ENCODE results near the gene TECR.
A peak's percentile ranks its signal among the peaks of the same experiment; 100 is the strongest.
"Not testable (repeated sequence)": the region's sequence is repeated elsewhere in the genome, so short reads cannot be mapped to it uniquely, and the experiment has no call there.

TECR gene

DNA sequence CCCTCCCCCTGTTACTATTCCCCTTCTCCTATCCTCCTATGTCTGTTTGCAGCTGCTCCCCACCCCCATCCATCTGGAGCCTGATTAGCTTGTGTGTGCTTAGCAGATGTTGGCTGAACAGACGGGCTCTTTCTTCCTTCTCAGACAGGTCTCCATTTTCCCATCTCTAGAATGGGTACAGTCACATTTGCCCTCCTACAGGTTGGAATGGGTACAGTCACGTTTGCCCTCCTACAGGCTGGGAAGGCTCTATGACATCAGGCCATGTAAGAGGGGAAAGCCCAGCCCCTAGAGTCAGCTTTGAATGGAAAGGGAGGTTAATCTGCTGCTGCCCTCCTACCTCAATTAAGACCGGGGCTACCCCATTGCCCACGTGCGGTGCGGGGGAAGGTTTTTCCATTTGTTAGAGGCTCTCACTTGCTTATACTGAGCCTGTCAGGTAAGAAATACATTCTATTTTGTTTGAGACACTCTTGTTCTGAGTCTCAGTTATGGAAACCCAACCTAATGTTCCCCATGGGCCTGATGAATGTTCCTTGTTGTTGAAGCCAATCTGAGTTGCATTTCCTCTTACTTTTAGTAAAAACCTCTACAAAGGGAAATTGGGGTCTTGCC is 51.3 kb downstream of the TECR start:
- no peak overlapping the region for H3K4me3 ChIP-seq (ENCODE audit: low read depth, low read length)
- TF ChIP-seq, protein P1, sequence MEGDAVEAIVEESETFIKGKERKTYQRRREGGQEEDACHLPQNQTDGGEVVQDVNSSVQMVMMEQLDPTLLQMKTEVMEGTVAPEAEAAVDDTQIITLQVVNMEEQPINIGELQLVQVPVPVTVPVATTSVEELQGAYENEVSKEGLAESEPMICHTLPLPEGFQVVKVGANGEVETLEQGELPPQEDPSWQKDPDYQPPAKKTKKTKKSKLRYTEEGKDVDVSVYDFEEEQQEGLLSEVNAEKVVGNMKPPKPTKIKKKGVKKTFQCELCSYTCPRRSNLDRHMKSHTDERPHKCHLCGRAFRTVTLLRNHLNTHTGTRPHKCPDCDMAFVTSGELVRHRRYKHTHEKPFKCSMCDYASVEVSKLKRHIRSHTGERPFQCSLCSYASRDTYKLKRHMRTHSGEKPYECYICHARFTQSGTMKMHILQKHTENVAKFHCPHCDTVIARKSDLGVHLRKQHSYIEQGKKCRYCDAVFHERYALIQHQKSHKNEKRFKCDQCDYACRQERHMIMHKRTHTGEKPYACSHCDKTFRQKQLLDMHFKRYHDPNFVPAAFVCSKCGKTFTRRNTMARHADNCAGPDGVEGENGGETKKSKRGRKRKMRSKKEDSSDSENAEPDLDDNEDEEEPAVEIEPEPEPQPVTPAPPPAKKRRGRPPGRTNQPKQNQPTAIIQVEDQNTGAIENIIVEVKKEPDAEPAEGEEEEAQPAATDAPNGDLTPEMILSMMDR (conservative IDR thresholded peaks at IDR 0.05; ENCODE audit: low read depth, low read length) = peak; percentile 5
- DNase-seq (ENCODE audit: low read depth) = no peak

GRCh38 chr19:14582894-14583340 is 53.5 kb downstream of the TECR start, which contains the start of gene CLEC17A:
TSS of gene CLEC17A (plus strand) at chr19:14583084. CDS start at chr19:14583161, 77 bp downstream.
- DNase-seq (ENCODE audit: low read depth) = no peak
- no peak within 1 kb of the TSS for H3K4me3 ChIP-seq (ENCODE audit: low read depth, low read length)
- TF ChIP-seq, protein P1 (conservative IDR thresholded peaks at IDR 0.05; ENCODE audit: low read depth, low read length) = no peak

GRCh38 chr19:14584372-14584771 is 55.0 kb downstream of the TECR start:
- H3K4me3 ChIP-seq (ENCODE audit: low read depth, low read length); DNase-seq (ENCODE audit: low read depth): not testable (repeated sequence)

- DNase-seq (ENCODE audit: low read depth) = peak; percentile 78
- H3K4me3 ChIP-seq (ENCODE audit: low read depth, low read length) = not testable (repeated sequence)
Measured at GRCh38 chr19:14585187-14585586, 55.8 kb downstream of the TECR start.

GRCh38 chr19:14589433-14589832 is 60.0 kb downstream of the TECR start:
- peak; percentile 35 for DNase-seq (ENCODE audit: low read depth)
- H3K4me3 ChIP-seq (ENCODE audit: low read depth, low read length) = not testable (repeated sequence)

DNA sequence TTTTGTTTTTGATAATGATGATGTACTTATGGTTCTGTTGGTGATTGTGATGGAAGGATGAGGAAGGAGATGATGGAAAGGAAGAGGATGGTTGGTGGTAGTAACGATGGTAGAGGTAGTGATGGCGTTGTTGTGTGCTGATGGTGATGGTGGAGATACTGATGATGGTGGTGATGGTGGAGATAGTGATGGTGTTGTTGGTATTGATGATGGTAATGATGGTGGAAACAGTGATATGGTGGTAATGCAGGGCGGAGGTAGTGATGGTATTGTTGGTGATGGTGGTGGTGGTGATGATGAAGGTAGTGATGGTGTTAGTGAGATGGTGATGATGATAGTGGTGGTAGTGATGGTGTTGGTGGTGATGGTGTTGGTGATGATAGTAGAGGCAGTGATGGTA is 66.2 kb downstream of the TECR start:
- TF ChIP-seq, protein P1 (conservative IDR thresholded peaks at IDR 0.05; ENCODE audit: low read depth, low read length) = no peak
- no peak for DNase-seq (ENCODE audit: low read depth)
- H3K4me3 ChIP-seq (ENCODE audit: low read depth, low read length) = no peak overlapping the region

DNA sequence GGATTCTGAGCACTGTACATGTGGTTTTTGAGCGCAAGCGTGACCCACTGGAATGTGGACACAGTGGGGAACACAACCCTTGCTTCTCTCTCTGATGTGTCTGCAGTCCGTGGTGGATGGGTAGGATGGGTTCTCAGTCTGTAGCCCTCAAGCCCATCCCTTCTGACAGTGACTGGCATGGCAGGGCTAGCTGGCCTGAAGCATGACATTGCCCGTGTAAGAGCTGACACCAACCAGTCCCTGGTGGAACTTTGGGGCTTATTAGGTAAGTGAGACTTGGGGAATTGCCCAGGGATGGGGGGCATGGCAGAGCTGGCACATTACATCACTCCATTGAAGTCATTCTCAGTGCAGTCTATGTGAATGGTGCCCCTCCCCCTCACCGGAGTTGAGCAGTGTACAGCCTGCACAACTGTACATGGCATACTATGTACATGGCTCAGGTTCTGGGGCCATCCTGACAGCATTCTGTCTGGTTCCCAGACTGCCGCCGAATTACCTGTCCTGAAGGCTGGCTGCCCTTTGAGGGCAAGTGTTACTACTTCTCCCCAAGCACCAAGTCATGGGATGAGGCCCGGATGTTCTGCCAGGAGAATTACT is 70.3 kb downstream of the TECR start:
- TF ChIP-seq, protein P1 (conservative IDR thresholded peaks at IDR 0.05; ENCODE audit: low read depth, low read length) = no peak
- H3K4me3 ChIP-seq (ENCODE audit: low read depth, low read length) = no peak overlapping the region
- no peak for DNase-seq (ENCODE audit: low read depth)

DNA sequence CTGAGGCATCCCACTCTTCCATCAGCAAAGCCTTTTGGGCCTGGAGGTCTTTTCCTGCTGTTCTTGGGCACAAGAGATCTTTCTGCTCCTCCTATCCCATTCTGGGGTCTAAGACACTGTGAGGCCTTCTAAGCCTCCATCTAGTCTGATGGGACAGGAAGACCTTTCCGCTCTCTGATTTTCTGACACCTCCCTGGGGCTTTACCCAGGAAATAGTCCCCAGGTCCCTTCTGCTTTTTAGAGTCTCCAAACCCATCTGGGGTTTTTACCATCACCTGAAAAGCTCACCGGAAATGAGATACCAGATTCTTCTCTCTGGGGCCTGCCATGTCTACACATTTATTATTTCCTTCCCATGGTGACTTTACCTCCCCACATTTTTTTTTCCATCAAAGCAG is 74.6 kb downstream of the TECR start:
- TF ChIP-seq, protein P1 (conservative IDR thresholded peaks at IDR 0.05; ENCODE audit: low read depth, low read length) = no peak
- H3K4me3 ChIP-seq (ENCODE audit: low read depth, low read length) = no peak overlapping the region
- DNase-seq (ENCODE audit: low read depth) = no peak

Data from choroid plexus epithelial cell (primary cell).